ENCODE results near the gene SHLD1.

SHLD1 gene

DNA sequence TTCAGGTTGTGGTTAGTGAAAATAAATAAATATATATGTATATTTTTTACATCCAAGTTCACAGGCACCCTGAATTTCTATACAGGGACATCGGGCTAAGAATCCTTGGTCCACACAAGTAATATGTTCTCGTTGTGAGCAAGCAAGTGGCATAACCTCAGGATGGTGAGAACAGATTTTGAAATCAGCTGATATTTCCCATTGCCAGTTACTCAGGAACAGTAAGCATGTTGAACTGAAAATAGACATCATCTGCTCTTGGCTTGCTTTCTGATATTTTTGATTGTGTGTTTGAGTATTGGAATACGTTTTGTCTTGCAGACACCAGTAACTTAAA, 112.5 kb downstream of the SHLD1 start:
- DNase-seq: no peak

DNA sequence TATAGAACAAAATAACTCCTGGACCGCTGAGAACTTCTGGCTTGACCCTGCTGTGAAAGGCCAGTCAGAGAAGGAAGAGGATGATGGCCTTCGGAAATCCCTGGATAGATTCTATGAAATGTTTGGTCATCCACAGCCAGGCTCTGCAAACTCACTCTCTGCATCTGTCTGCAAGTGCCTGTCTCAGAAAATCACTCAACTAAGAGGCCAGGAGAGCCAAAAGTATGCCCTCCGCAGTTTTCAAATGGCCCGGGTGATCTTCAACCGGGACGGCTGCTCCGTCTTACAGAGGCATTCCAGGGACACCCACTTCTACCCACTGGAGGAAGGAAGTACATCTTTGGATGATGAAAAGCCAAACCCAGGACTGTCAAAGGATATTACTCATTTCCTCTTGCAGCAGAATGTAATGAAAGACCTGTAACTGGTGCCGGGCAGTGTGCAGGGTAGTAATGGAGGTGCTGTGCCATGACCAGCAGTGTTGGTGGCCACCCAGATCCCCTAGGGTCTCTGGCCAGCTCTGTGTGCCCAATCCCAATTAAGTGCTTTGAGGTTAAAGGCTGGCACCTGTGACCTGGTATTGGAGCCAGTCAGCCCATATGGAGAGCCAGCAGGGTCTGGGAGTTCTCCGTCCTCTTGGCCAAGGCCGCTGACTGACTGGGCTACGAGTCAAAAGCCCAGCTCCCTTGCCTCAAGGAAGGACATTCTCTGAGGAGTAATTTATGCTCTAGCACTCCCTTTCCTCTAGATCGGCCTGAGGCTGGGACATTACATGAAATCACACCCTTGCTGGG, 113.0 kb downstream of the SHLD1 start:
- DNase-seq: peak; percentile 17

DNA sequence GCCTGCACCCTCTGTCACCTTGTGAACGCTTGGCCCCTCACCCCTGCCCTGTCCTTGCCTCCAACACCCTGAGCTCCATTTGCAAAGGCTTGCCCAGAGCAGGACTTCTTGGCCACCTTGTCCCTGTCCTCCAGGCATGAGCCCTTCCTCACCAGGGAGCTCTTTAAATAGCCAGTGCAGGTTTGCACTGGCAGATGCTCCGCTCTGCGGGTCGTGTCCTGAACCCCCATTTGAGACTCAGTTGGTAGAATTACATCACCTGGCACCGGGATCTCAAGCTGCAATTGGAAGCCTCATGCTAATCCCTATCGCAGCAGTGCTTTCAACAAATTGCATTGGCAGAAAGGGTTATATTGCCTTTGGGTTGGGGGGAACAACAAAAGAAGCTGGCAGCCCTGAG, 114.2 kb downstream of the SHLD1 start:
- no peak for DNase-seq

DNA sequence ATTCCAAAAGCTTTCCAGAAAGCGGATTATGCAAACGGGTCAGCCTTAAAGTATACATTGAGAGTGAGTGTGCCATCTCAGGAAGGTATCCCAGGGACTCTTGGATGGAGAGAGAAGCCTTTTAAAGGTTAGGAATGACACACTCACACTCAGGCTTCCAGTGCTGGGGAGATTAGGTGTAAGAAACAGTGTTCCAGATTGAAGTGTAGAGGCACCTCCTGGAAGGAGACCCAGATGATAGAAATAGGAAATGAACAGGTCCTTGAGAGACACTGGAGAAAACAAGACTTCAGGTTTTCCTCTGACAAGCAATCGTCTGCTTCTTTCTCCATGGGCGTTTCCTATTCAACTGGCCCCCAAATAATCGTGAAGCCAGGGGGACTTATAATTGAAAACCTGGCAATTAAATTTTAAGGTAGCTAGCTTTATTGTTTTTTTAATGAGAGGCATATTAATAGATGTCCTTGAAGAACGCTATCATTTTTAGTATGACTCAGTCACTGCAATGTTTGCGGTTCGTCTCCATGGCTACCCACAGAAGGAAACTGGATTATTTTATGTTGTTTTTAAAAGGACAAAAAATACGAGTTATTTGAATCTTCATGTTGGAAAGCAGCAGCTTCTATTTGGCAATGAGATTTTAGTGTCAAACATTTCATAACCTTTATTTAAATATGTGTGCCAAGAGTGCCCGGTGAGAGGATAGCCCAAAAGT, 114.8 kb downstream of the SHLD1 start:
- no peak for DNase-seq

DNA sequence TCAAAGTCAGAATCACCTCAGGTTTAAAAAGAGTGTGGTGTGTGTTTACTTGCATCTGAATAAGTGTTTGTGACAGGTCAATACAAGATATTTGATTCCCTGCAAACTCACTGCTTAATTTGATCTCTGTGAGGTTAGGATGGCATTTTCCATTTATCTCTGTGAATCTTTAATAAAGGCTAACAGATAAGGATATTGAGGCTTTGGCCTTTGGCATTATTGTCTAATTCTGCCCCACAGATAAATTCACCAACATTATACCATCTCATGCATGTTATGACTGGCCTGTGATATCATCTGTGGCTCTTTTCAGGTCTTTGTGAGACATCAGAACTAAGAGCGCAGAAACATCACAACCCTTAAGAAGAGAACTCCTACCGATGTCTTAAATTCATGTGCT, 115.4 kb downstream of the SHLD1 start:
- DNase-seq: no peak

DNA sequence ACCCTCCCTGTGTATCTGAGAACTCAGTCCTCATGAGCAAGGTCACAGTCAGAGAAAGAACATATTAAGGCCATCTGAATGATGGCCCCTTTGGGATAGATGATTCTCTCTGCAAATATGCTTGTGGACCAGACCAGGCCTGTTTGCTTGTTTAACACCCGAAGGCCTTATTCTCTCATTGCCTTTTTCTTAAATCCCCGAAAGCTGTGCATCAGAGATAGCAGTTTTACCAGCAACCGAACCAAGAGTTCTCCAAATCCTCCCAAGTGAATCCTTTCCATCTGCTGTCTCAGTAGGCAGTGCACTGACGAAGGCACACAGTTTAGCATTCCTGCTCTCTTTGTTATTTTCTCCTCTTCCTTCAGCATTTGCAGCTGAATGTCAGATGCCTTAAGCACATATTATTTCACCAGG, 120.4 kb downstream of the SHLD1 start:
- no peak for DNase-seq

DNA sequence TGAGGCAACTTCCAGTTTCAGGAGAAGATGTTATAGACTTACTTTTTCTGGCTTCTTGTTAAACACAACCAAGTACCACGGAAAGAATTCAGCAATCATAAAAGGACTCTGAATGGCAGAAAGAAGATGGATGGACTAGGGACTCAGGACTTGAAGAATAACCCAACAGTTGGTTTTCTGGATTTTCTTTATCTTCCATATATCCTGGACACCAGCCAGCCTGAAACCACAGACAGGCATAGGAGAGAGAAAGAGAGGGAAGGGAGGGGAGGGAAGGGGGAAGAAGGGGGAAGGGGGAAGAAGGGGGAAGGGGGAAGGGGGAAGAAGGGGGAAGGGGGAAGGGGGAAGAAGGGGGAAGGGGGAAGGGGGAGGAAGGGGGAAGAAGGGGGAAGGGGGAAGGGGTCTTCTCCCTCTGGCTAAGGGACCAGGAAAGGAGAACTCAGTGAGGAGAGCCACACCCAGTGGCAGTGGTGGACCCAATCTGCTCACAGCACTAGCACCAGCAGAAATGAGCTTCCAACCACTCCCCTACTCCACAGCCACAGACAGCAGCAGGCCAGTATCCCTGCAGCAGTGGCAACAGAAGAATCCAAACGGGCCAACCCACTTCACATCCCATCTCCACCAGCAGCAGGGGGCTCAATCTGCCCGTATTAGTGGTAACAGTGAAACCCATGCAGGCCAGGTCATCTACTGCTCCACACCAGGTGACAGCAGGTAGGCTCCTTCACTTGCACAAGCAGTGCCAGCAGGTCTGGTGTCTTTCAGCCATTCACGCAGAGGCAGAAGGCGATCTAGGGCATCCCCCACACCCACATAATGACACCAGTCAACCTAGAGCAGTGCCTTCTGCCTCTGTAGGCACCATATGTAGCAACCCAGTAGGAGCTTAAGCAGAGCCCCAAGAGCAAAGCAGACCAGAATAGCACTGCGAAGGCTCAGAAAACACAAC, 121.5 kb downstream of the SHLD1 start:
- no peak for DNase-seq

DNA sequence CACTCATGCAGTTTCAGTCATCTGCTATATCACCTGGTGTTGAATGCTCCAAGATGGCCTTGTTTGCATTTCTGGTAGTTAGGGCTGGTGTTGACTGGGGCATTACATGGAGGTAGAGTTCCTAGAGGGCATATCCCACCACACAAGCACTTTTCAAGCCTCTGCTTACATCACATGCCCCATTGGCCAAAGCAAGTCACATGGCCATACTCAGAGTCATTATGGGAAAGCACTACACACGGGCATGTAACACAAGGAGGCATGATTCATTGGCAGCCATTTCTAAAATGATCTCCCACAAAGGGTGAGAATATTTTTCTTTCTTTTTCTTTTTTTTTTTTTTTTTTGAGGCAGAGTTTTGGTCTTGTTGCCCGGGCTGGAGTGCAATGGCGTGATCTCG, 126.9 kb downstream of the SHLD1 start:
- no peak for DNase-seq

DNA sequence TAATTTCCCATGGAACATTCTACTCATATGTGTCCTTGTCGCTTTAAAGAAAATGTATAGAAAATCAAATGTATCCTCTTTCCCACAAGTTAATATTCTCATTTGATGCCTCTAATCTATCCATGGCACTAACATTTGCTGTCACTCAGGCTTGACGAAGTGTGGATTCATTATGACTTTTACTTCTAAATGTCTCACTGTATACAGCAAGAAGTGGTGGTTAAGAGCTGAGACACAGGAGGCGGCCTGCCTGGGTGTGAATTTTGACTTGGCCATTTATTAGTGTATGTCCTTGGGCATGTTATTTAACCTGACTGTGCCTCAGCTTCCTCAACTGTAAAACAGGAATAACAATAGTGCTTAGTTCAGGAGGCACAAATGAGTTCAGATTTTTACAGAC, 130.1 kb downstream of the SHLD1 start:
- no peak for DNase-seq

DNA sequence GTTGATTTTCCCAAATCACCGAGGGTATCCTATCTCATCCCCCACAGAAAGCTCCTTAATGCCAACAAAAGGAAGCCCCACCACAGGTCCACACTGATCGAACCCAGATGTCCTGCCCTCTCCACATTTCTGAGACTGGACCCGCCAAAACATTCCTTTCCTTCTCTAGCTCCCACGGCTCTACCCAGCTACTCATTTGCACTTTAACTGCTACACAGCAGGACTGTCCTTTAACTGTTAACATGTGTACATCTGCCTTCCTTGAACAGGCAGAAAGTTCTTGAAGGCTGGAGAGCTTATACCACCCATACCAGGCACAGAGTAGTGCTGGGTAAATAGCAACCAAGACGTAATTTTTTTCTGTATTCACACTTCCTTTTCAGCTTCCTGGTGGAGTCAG, 131.5 kb downstream of the SHLD1 start:
- no peak for DNase-seq

DNA sequence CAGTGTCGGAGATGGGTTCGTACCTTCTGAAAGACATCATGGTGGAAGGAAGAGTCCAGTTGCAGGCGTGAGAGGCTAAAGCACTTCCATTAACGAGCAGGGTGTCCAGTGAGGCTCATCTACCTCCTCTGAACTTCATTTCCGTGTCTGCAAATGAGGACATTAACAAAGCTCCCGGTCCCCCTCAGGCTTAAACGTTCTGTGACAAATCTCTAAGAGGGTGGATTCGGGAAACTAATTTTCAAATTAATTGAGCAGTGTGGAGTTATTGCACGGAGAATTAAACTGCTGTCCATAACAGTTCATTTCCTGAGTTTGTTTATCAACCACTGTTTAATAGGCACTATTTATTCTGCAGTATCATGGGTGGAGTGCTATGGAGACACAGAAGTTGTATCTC, 132.0 kb downstream of the SHLD1 start:
- DNase-seq: no peak

DNA sequence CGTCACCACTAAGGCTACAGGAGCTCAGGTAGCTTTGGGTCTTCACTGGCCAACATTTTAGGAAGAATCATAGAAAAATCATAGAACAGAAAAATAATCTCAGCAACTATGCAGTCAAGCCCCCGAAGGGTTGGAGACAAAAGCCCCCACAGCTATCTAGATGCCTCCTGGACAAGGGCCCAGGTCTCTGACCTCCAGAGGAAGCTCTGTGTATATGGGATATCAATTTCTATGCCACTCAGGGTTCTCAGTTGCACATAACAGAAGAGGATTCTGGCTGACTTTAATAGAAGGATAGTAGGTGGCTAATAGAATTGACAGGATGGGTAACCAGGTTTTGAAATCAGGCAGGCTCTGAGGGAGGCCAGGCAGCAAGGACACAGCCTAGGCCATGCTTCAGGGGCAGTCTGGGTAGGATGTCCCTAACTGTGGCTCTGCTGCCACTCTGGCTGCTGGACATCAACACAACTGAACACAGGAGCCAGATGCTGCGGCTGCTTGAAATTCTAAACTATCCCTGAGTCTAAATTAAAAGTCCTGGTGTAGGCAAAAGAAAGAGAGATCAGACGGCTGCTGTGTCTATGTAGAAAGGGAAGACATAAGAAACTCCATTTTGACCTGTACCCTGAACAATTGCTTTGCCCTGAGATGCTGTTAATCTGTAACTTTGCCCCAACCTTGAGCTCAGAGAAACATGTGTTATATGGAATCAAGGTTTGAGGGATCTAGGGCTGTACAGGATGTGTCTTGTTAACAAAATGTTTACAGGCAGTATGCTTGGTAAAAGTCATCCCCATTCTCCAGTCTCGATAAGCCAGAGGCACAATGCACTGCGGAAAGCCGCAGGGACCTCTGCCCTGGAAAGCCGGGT, 134.5 kb downstream of the SHLD1 start:
- no peak for DNase-seq

DNA sequence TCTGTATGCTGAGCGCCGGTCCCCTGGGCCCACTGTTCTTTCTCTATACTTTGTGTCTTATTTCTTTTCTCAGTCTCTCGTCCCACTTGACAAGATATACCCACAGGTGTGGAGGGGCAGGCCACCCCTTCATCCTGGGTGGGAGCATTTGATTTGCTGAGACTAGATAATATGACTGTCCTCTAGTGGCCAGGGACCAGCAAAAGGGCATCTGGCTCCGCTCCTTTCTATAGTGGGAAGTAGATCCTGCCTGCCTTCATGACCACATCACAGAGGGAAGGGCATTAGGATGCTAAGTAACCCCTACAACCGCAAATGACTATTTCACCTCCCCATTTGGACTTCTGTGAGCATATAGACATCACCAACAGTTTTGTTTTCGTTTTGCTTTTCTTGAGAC, 135.7 kb downstream of the SHLD1 start:
- DNase-seq: no peak

DNA sequence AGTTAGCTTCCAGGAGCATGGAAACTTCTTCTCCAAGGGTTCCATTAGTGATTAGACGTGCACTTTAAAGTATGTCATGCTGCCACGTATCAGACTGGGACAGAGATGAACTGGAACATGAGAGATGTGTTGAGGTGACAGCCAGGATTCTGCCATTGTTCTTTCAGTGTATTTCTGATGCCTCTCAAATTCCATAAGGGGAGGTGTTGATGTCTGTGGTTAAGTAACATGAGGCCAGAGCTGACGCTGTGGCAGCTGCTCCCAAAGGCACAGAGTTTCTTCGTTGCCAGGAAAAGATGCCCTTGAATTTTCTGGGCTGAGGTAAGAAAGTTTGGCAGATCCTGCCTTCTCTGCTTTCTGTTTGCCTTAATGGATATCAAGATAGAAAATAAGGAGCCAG, 136.6 kb downstream of the SHLD1 start:
- DNase-seq: no peak

DNA sequence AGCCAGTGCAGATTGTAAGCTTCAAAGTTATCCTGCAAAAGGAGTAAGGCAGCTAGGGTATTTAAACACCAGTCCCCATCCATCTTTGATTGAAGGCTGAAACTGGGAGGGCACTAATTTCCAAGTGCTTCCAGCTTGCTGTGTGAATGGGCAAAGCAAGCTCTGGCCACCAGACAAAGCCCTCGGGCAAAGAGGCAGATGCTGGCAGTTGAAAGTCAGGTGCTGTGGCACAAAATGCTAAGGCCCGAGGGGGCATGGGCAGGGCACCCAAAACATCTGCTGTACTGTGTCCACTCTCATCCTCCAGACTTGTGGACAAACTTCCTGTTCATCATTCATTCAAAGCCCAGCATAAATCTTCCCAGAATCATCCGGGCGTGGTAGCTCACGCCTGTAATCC, 137.2 kb downstream of the SHLD1 start:
- no peak for DNase-seq

DNA sequence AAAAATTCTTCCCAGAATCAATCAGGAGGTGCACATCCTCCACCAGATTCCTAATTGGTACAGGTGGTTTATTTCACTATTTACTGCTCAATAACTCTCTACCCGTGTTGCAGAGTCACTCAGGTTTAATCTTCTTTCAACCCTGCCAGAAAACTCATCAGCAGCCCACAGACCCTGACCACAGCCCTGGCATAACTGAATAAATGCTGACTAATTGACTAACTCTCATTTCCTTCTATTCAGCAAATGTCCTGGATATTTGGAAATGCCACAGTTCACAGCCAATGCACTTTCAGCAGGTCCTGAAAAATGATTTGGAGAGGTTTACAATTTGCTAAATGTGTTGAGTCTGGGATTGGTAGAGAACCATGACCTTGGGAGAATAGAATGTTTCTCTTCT, 137.8 kb downstream of the SHLD1 start:
- no peak for DNase-seq

DNA sequence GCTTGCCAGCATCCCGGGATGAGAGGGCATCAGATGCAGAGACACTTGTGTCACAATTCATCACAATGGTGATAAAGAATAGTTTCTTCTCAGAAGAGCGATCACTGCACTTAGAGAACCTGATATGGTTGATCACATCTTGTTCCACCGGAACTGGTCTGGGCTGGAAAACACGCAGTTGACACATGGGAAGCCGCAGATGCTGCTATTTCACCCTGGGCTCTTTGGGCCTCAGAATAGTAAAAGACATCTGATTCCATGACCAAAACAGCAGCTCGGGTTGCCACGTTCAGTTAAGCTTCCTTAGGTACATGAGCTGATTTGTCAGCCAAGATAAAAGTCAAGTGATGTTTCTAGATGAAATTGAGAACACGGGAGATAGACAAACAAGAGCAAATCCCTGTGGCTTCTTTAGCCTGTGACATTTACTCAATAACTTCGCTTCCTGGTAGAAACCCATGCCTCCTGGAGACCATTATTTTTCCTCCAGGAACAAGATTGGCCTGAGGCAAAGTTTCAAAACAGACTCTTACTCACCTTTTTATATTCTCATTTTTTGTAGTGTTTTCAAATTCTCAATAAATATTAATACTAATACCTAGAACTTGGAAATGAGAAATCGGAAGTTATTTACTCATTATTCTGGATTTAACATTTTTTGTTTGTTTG, 140.7 kb downstream of the SHLD1 start:
- DNase-seq: no peak

DNA sequence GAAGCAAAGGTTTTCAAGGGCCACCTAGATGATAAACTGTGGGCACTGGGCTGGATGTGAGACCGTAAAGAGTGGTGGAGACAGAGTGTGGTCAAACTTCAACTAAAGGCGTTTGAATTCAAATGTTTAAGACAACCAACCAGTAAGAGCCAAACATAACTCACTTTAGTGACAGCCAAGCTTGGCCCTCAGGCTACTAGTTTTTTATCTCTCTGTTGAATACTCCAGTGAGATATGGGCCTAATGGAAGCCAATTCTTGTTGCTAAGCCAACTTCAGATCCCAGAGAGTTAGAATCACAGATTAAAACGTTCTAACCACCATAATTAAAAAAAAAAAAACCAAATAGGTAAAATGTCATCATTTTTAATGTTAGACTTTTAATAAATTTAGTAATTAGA, 142.9 kb downstream of the SHLD1 start:
- DNase-seq: no peak

DNA sequence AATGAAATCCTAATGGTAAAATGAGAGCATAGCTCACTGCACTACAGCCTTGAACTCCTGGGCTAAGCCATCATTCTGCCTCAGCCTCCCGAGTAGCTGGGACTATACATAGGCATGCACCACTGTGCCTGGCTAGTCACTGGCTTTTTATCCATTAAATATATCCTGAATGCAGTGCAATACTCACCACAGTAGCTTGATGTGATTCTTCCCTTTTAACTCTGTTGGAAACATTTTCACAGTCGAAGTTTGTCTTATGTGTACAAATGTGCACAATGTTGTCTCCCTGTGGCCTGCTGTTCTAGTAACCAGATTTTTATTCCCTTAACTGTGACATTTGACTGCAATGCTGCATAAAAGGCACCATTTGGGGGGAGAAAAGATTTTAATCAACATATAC, 143.4 kb downstream of the SHLD1 start:
- no peak for DNase-seq

DNA sequence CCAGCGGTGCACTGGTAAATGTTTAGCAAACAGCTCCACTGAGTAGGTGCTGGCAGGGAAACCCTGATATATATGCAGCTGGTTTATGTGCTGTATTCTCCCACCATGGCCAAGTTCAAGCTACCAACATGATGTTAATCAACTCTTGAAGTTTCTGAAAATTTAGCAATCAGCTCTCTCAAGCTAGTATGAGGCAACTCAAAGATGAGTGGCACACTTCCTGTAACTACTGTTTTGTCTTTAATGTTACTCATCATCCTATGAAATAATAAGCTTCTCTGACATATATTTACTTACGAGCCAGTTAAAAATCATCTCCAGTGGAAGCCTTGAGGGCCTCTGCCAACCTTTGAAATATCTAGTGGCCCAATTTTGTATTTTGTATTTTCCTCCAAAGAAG, 145.4 kb downstream of the SHLD1 start:
- no peak for DNase-seq

DNA sequence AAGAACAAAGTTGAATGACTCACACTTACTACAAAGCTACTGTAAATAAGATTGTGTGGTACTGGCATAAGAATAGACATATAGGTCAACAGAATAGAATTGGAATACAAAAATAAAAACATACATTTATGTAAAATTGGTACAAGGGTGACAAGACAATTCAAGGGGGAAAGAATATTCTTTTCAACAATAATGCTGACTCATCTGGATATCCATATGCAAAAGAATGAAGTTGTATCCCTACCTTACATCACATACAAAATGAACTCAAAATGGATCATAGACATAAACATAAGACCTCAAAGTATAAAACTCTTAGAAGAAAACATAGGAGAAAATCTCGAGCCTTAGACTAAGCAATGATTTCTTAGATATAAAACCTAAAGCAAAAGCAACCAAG, 149.2 kb downstream of the SHLD1 start:
- no peak for DNase-seq

DNA sequence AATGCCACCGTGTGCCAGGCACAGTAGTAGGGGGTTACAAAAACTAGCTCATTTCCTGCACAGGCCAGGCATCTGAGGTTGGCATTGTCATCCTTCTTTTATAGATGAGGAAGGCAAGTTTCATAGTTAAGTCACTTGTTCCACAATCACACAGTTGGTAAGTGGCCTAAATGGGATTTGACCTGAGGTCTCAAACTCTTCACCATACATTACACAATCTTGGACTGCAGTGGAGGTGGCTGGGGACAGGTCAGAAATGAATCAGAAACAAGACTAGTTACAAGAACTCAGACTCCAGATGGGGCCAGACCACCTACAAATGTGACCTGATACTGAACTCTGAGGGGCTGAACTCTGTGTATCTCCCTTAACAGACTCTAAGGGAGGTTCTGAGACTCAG, 150.7 kb downstream of the SHLD1 start:
- no peak for DNase-seq
